A673 (cell line): Measurements from ENCODE around the gene AGMO. TPM values are rescaled to one million over a fixed set of nuclear protein-coding genes. Genes with fewer than 3 reads are reported as not detected.

ENCODE experiments used
- BruUV-seq: library from RNA; stranded (reverse); fragments of 400-500 nt; replicated peaks from 2 replicates; lab custom pipeline; 2021; lab: Mats Ljungman, UMichigan
- CTCF ChIA-PET: fragments of 300-600 bp; sonication (Branson Sonifier 250); formaldehyde crosslinking; loops from one replicate; lab custom pipeline; 2022; ENCODE audit warnings: antibody characterized with exemption; lab: Charles Lee
- POLR2A ChIA-PET: fragments of 300-600 bp; sonication (Branson Sonifier 250); formaldehyde crosslinking; loops from one replicate; lab custom pipeline; 2022; ENCODE audit warnings: antibody characterized with exemption; ENCODE audit not compliant: low non-redundant PET; lab: Charles Lee
- DNase-seq: peaks from one replicate; pipeline ENCODE4 v3.0.0-alpha.2; 2015; ENCODE audit warnings: low spot score
- H3K27ac ChIP-seq: fragments of 200-600 bp; sonication (generic); 2 replicates; pipeline ENCODE4 v1.5.1; 2016; ENCODE audit warnings: mixed run types, low read depth, mild to moderate bottlenecking, mixed read lengths, antibody characterized with exemption, low read length; ENCODE audit not compliant: poor library complexity, severe bottlenecking
- H3K27me3 ChIP-seq: fragments of 200-600 bp; sonication (generic); replicated peaks from 2 replicates; pipeline ENCODE4 v1.6.1; 2017; ENCODE audit warnings: mixed run types, low read depth, mild to moderate bottlenecking, mixed read lengths, antibody characterized with exemption, low read length; ENCODE audit not compliant: insufficient read depth, poor library complexity
- H3K36me3 ChIP-seq: fragments of 200-600 bp; sonication (generic); 2 replicates; pipeline ENCODE4 v1.6.1; 2016; ENCODE audit warnings: mixed run types, mild to moderate bottlenecking, mixed read lengths, antibody characterized with exemption, low read length; ENCODE audit not compliant: insufficient read depth, poor library complexity, severe bottlenecking
- H3K4me1 ChIP-seq: fragments of 200-600 bp; sonication (generic); 2 replicates; pipeline ENCODE4 v1.6.1; 2017; ENCODE audit warnings: mixed run types, mild to moderate bottlenecking, mixed read lengths, antibody characterized with exemption, low read length; ENCODE audit not compliant: insufficient read depth, poor library complexity, severe bottlenecking
- H3K4me3 ChIP-seq: fragments of 200-600 bp; sonication (generic); 2 replicates; pipeline ENCODE4 v1.5.1; 2016; ENCODE audit warnings: low read depth, mixed run types, mild to moderate bottlenecking, mixed read lengths, low read length; ENCODE audit not compliant: poor library complexity, severe bottlenecking
- H3K9me3 ChIP-seq: fragments of 200-600 bp; sonication (generic); 2 replicates; pipeline ENCODE4 v1.6.1; 2016; ENCODE audit warnings: mixed run types, low read depth, mild to moderate bottlenecking, mixed read lengths, antibody characterized with exemption, low read length; ENCODE audit not compliant: poor library complexity, severe bottlenecking
- EZH2 ChIP-seq: fragments of 200-600 bp; sonication (generic); IDR thresholded peaks from 2 replicates; pipeline ENCODE4 v1.6.1; 2017; ENCODE audit warnings: borderline replicate concordance, low read depth, mild to moderate bottlenecking, mixed read lengths, antibody characterized with exemption, low read length; ENCODE audit not compliant: poor library complexity, severe bottlenecking
- intact Hi-C: fragments of 100-400 bp; cut with micrococcal nuclease; formaldehyde crosslinking; loops from one replicate; pipeline ENCODE4 v1.10.0; 2022; ENCODE audit not compliant: unreplicated experiment
- total RNA-seq: library from RNA; stranded (reverse); gene quantifications from 2 replicates; pipeline ENCODE4 v1.2.3, GENCODE V29; 2021
- TF ChIP-seq, protein P1 (sequence below): fragments of 300-800, 200-600 bp; sonication (generic); conservative IDR thresholded peaks from 2 replicates; pipeline ENCODE4 v1.5.1; 2017; ENCODE audit warnings: low read depth, mild to moderate bottlenecking, antibody characterized with exemption, low read length, moderate library complexity, mixed read lengths

AGMO gene
- total RNA-seq, 1 experiment from 2014 or later: not detected

DNA sequence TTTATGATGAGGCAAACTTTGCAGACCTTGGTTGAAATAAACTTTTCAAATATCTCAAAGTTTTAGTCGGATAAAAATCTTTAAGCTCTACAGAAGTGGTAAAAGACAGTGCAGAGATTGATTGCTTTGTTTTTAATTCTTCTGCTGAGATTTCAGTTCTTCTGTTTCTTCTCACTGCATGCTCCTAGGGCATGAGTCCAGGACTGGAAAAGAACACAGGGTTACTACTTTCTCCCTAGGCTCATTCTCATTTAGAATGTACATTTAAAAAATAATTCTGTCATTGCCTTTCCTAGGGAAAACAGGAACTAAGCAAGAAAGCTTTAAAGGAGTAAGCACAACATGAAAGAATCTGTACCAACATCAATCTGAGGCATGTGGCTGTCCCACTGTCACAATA, 402.6 kb downstream of the AGMO start:
- Histone ChIP-seq H3K4me3 (no peak overlapping the region), H3K36me3 (no peaks in the 10 kb centered on the region), H3K27me3 (no peaks in the 10 kb centered on the region), H3K27ac (no peak overlapping the region), H3K9me3 (no peaks in the 10 kb centered on the region), H3K4me1 (peaks cover 8% of the 10 kb centered on the region)
- ChIA-PET POLR2A (no interaction called here), CTCF (no interaction called here)
- no peak for DNase-seq
- BruUV-seq: no TSS peak
- TF ChIP-seq, protein P1, sequence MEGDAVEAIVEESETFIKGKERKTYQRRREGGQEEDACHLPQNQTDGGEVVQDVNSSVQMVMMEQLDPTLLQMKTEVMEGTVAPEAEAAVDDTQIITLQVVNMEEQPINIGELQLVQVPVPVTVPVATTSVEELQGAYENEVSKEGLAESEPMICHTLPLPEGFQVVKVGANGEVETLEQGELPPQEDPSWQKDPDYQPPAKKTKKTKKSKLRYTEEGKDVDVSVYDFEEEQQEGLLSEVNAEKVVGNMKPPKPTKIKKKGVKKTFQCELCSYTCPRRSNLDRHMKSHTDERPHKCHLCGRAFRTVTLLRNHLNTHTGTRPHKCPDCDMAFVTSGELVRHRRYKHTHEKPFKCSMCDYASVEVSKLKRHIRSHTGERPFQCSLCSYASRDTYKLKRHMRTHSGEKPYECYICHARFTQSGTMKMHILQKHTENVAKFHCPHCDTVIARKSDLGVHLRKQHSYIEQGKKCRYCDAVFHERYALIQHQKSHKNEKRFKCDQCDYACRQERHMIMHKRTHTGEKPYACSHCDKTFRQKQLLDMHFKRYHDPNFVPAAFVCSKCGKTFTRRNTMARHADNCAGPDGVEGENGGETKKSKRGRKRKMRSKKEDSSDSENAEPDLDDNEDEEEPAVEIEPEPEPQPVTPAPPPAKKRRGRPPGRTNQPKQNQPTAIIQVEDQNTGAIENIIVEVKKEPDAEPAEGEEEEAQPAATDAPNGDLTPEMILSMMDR: no peak
- TF ChIP-seq EZH2: no peak
- intact Hi-C loops: no loop called here

GRCh38 chr7:15158141-15158810, 403.5 kb downstream of the AGMO start:
- ChIA-PET CTCF (no interaction called here), POLR2A (no interaction called here)
- peak; percentile 77 for DNase-seq
- H3K4me3 ChIP-seq: no peak overlapping the region
- BruUV-seq: no TSS peak
- H3K36me3 ChIP-seq: no peaks in the 10 kb centered on the region
- intact Hi-C loops: no loop called here
- no peak overlapping the region for H3K27ac ChIP-seq
- TF ChIP-seq EZH2: no peak
- TF ChIP-seq, protein P1: no peak
- no peaks in the 10 kb centered on the region for H3K9me3 ChIP-seq
- H3K27me3 ChIP-seq: no peaks in the 10 kb centered on the region
- H3K4me1 ChIP-seq: peaks cover 8% of the 10 kb centered on the region

Other genes with a start within 250 kb of the AGMO start
- gene MEOX2, start 124.7 kb upstream of the AGMO start, total RNA-seq: not detected in 2 replicates